GM12892 (cell line): ENCODE measurements around the gene MLYCD.

Experiments
- POLR2A ChIP-seq: IDR thresholded peaks from 2 replicates; pipeline ENCODE4 v1.6.1; 2011; ENCODE audit warnings: low read depth, low read length, control low read depth
- POLR2AphosphoS5 ChIP-seq: IDR thresholded peaks from 2 replicates; pipeline ENCODE4 v1.6.1; 2011; ENCODE audit warnings: low read depth, low read length, control low read depth

DNA sequence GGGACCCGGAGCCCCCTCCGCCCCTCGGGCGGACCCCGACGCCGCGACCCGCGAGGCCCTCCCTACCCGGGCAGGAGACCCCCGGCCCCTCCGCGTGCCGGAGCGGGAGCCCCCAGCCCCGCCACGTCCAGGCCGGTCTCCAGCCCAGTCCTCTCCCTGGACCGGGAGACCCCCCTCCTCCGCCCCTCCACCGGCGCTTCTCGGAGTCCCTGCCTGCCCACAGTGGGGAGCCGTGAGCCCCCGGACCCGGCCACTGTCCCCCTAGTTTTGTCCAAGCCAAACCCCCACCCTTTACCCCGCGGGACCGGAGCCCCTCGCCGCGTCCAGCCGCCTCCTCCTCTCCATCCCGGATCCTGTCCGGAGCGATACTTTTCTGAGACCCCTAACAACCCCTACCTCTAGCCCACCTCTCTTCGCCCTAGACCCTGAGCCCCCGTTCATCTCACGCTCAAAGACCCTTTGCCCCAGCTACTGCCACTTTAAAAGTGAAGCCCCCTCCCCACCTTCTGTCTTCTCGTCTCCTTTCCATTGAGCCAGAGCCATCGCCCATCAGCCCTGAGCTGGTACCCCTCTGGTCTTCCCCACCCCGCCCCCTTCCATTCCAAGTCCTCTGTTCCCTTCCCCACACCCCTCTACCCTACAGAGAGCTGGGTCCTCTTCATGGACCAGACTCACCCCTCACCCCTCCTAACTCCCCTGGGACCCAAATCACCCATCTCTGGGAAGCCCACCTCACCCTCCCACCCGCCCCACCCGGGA lies 70.2 kb downstream of the MLYCD start:
- TF ChIP-seq POLR2A (no peak), POLR2AphosphoS5 (no peak)
